ENCODE results near the gene CFAP299. TPM values are rescaled to one million over a fixed set of nuclear protein-coding genes. Genes with fewer than 3 reads are reported as not detected.

CFAP299 gene
- total and polyA plus RNA-seq, 9 of the 15 experiments (the other 6 are each of a cell fraction or from before 2014, with no cell fraction given) = 0.09 to 3.0 (median 0.76) TPM

DNA sequence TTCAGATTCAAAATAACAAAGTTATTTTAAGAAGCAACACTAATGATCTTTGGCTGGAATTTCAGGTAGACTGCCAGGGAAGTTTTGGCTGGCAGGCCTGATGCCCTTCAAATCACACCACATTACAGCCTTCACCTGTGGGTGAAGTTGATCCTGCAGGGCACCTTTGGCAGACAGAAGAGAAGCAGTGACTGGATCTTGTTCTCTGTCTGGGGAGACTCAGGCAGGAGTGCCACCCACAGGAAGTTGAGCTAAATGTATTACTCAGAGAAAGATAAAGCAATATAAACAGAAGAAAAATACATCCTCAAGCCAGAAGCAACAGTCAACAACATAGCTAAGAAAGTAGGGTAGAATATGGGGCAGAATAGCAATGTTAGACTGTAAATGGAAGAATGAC is 12.8 kb upstream of the CFAP299 start:
- no peak overlapping the region for H3K4me3 ChIP-seq
- no peaks in the 10 kb centered on the region for H3K36me3 ChIP-seq (ENCODE audit: control insufficient read depth, insufficient read depth, low read length)
- peaks cover 0 to 5% of the 10 kb centered on the region in 2 experiments; a peak in 1 of 5 replicates for H3K4me1 ChIP-seq (replicated peaks in 1 of 2; ENCODE audit: control insufficient read depth in 2 of 2, insufficient read depth in 2 of 2, low read length in 2 of 2)
- 0 out of 2 replicates have a peak overlapping the region, but pooled peaks have one; percentile 4 for H2AFZ ChIP-seq (ENCODE audit: low read depth, low read length)
- H4K20me1 ChIP-seq (replicated peaks; ENCODE audit: control insufficient read depth, insufficient read depth, low read length) = no peaks in the 10 kb centered on the region
- ChIA-PET CTCF (ENCODE audit: low intra/inter-chr PET ratio) (no interaction called here), POLR2A (no interaction called here)
- H3K4me2 ChIP-seq (ENCODE audit: insufficient read depth, low read length) = no peak overlapping the region
- no peak overlapping the region for H3K9ac ChIP-seq (ENCODE audit: insufficient read depth in 1 of 2, low read depth in 2 of 2, low read length in 2 of 2)
- no peaks in the 10 kb centered on the region for H3K9me1 ChIP-seq (ENCODE audit: control insufficient read depth, insufficient read depth, low read length)
- no peaks in the 10 kb centered on the region for H3K9me3 ChIP-seq (replicated peaks; ENCODE audit: control insufficient read depth, insufficient read depth, low read depth, low read length)
- no TSS peak for BruUV-seq (replicated peaks)
- FAIRE-seq (no peak), ATAC-seq (peak; percentile 78), DNase-seq (ENCODE audit: extremely low read depth in 1 of 4, low spot score in 3 of 4) (peak in 2 of 4 experiments; percentile 20 to 30)
- H3K79me2 ChIP-seq (ENCODE audit: control insufficient read depth, insufficient read depth, low read length) = no peaks in the 10 kb centered on the region
- no peak overlapping the region for H3K27ac ChIP-seq (ENCODE audit: extremely low read depth, low read depth, low read length)
- TF ChIP-seq DPF2 (IDR thresholded peaks at IDR 0.05) (no peak), SMC3 (conservative IDR thresholded peaks at IDR 0.05; ENCODE audit: insufficient read depth, low read depth, low read length) (0 out of 2 replicates have a peak, but pooled peaks have one; percentile 11), ELF2 (CRISPR knock-in tag; IDR thresholded peaks at IDR 0.05) (no peak), MAZ (CRISPR knock-in tag; conservative IDR thresholded peaks at IDR 0.05 in 1 of 2, IDR thresholded peaks at IDR 0.05 in 1 of 2) (0 out of 4 replicates have a peak, but pooled peaks of 1 of the 2 experiments have one; percentile 18), SMARCA5 (IDR thresholded peaks at IDR 0.05) (no peak), GATA2 (CRISPR knock-in tag; IDR thresholded peaks at IDR 0.05) (no peak), REST (IDR thresholded peaks at IDR 0.05; ENCODE audit: borderline replicate concordance) (peak; percentile 51; the same call in 1 of the 2 replicates), REST (CRISPR knock-in tag; IDR thresholded peaks at IDR 0.05; ENCODE audit: low read depth) (no peak), RAD21 (CRISPR knock-in tag; conservative IDR thresholded peaks at IDR 0.05 in 1 of 2, IDR thresholded peaks at IDR 0.05 in 1 of 2) (peak; percentile 68 to 74), CTCF (IDR thresholded peaks at IDR 0.05 in 2 of 3, conservative IDR thresholded peaks at IDR 0.05 in 1 of 3; ENCODE audit: insufficient read depth in 2 of 3, low read depth in 1 of 3, low read length in 3 of 3) (peak; percentile 31 to 66 (median 48); a peak in 5 of 6 replicates), ARID2 (IDR thresholded peaks at IDR 0.05) (no peak)
- TF ChIP-seq, protein P1, sequence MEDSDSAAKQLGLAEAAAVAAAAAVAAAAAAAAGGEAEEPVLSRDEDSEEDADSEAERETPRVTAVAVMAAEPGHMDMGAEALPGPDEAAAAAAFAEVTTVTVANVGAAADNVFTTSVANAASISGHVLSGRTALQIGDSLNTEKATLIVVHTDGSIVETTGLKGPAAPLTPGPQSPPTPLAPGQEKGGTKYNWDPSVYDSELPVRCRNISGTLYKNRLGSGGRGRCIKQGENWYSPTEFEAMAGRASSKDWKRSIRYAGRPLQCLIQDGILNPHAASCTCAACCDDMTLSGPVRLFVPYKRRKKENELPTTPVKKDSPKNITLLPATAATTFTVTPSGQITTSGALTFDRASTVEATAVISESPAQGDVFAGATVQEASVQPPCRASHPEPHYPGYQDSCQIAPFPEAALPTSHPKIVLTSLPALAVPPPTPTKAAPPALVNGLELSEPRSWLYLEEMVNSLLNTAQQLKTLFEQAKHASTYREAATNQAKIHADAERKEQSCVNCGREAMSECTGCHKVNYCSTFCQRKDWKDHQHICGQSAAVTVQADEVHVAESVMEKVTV (CRISPR knock-in tag; IDR thresholded peaks at IDR 0.05) = peak; percentile 50; the same call in 1 of the 2 replicates
- in situ Hi-C loops (cut with MboI) (no loop called here), intact Hi-C loops (cut with micrococcal nuclease) (no loop called here)
- no peaks in the 10 kb centered on the region for H3K27me3 ChIP-seq (ENCODE audit: control insufficient read depth in 2 of 2, insufficient read depth in 2 of 2, low read length in 2 of 2)

Data from K562 (cell line).